Ishikawa (cell line): ENCODE data around the gene ARHGAP21.

Experiments
- YY1 ChIP-seq: IDR thresholded peaks from 2 replicates; pipeline ENCODE4 v1.6.1; 2012; ENCODE audit warnings: low read depth
- TF ChIP-seq, protein P1 (sequence below): IDR thresholded peaks from 2 replicates; pipeline ENCODE4 v1.6.1; 2012; ENCODE audit warnings: low read depth, mild to moderate bottlenecking

DNA sequence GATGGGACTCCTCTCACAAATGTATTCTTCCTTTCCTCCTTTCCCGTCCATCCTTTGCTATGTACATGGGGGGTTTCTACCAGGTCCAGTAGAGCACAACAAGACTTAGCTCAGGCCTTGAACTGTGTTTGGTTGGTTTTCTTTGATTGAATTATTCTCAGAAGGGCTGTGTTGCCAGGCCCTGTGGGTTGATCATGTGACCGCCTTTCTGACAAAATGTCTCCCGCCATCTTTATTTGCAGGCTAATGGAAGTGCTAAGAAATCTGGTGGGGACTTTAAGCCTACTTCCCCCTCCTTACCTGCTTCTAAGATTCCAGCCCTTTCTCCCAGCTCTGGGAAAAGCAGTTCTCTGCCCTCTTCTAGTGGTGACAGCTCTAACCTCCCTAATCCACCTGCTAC is 178.1 kb downstream of the ARHGAP21 start:
- no peak for TF ChIP-seq YY1
- TF ChIP-seq, protein P1, sequence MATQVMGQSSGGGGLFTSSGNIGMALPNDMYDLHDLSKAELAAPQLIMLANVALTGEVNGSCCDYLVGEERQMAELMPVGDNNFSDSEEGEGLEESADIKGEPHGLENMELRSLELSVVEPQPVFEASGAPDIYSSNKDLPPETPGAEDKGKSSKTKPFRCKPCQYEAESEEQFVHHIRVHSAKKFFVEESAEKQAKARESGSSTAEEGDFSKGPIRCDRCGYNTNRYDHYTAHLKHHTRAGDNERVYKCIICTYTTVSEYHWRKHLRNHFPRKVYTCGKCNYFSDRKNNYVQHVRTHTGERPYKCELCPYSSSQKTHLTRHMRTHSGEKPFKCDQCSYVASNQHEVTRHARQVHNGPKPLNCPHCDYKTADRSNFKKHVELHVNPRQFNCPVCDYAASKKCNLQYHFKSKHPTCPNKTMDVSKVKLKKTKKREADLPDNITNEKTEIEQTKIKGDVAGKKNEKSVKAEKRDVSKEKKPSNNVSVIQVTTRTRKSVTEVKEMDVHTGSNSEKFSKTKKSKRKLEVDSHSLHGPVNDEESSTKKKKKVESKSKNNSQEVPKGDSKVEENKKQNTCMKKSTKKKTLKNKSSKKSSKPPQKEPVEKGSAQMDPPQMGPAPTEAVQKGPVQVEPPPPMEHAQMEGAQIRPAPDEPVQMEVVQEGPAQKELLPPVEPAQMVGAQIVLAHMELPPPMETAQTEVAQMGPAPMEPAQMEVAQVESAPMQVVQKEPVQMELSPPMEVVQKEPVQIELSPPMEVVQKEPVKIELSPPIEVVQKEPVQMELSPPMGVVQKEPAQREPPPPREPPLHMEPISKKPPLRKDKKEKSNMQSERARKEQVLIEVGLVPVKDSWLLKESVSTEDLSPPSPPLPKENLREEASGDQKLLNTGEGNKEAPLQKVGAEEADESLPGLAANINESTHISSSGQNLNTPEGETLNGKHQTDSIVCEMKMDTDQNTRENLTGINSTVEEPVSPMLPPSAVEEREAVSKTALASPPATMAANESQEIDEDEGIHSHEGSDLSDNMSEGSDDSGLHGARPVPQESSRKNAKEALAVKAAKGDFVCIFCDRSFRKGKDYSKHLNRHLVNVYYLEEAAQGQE: no peak
